Adipocyte (in vitro differentiated cells): ENCODE results near the gene IL9.
"Not testable (repeated sequence)": the region's sequence is repeated elsewhere in the genome, so short reads cannot be mapped to it uniquely, and the experiment has no call there.

Source experiments
- DNase-seq: peaks from one replicate; pipeline ENCODE4 v3.0.0-alpha.2; 2015; ENCODE audit warnings: low read depth
- H3K27me3 ChIP-seq: replicated peaks from 2 replicates; pipeline ENCODE4 v1.7.0; 2013; ENCODE audit warnings: mild to moderate bottlenecking, low read length, moderate library complexity; ENCODE audit not compliant: control insufficient read depth, insufficient read depth
- H3K36me3 ChIP-seq: 2 replicates; pipeline ENCODE4 v1.7.0; 2013; ENCODE audit warnings: low read length, mild to moderate bottlenecking, moderate library complexity; ENCODE audit not compliant: control insufficient read depth, insufficient read depth, severe bottlenecking
- H3K4me1 ChIP-seq: 2 replicates; pipeline ENCODE4 v1.7.0; 2013; ENCODE audit warnings: mild to moderate bottlenecking, low read length, moderate library complexity; ENCODE audit not compliant: control insufficient read depth, insufficient read depth
- H3K4me3 ChIP-seq: 2 replicates; pipeline ENCODE4 v1.7.0; 2013; ENCODE audit warnings: mild to moderate bottlenecking, low read length, moderate library complexity
- H3K9ac ChIP-seq: 2 replicates; pipeline ENCODE4 v1.7.0; 2013; ENCODE audit warnings: mild to moderate bottlenecking, low read length, moderate library complexity
- H3K9me3 ChIP-seq: 2 replicates; pipeline ENCODE4 v1.7.0; 2013; ENCODE audit warnings: mild to moderate bottlenecking, low read length, moderate library complexity; ENCODE audit not compliant: control insufficient read depth

The IL9 gene

DNA sequence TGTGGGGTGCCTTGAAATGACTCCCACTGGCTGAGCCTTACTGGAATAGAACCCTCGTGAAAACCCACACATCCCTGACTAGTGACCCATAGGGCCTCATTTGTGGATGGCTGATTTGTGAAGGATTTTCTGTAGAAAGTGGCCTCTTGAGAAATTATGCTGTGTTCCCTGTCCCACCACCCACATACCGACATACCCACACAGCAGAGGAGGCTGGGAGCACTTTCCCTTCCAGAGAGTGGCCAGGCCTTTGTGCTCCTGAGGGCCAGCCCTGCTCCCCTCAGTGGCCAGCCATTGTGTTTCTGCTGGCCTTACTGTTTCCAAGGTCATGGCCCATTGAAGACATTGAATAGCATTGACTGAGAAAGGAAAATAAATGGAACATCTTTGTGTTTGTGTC is 29.6 kb downstream of the IL9 start:
- no peaks in the 10 kb centered on the region for H3K36me3 ChIP-seq
- peaks cover 6% of the 10 kb centered on the region for H3K4me1 ChIP-seq
- no peak for DNase-seq
- no peak overlapping the region for H3K9ac ChIP-seq
- H3K27me3 ChIP-seq = peaks cover 37% of the 10 kb centered on the region
- no peak overlapping the region for H3K4me3 ChIP-seq
- H3K9me3 ChIP-seq = peaks cover 8% of the 10 kb centered on the region

DNA sequence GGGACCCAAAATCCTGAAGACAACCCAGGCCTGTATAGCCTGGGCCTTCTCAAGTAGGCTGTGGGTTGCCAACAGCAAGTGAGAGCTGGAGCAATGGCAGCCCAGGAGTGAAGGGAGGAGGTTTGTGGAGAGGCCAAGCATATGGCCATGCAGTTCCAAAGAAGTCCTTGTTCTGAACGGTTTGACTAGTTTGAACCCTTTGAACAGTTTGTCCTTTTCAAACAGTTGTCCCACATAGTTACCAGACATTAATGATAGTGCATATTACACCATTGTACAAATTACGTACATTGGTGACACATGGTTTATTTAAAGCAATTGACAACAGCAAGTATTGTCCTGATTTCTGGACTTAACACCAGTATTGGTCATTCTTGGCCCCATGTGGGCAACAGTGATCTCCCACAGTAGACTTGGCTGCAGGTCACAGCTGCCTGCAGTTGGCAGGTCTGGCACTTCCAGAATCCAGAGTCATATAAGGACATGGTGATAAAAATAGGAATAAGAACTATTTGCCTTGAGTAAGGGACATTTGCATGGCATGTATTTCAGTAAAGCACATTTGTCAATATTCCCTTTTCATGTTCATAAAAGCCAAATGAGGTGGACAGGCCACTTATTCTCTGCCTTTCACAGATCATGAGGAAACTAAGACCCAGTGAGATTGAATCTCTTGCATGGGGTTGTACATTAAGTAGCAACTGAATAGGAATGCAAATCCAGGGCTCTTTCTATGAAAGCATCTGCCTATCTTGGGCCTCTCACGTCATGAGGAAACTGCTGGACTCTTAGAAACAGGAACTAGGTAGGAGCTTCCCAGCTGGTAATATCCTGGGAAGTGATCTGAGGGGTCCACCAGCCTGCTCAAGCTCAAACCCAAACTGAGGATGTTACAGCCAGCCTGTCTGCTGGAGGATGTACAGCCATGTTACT is 30.9 kb downstream of the IL9 start:
- no peak overlapping the region for H3K9ac ChIP-seq
- no peaks in the 10 kb centered on the region for H3K36me3 ChIP-seq
- H3K4me1 ChIP-seq = peaks cover 6% of the 10 kb centered on the region
- peaks cover 9% of the 10 kb centered on the region for H3K9me3 ChIP-seq
- H3K4me3 ChIP-seq = no peak overlapping the region
- H3K27me3 ChIP-seq = peaks cover 29% of the 10 kb centered on the region
- no peak for DNase-seq

DNA sequence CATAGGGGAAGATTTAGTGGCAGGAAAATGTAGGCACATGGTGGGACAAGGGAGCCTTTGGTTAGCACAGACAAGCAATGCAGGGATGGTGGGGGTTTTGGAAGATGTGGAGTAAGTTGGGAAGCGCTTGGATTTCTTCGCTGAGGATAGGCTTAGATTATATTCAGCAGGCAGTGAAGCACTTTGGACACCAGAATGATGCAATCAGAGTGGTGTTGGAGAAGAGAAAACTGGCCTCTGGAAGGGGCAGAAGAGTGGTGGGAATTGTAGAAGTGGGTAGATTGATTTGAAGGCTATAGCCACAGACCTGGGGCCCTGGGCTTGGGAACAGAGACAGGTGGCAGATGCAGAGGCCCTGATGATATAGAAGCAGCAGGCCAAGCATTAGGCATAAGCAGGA is 32.9 kb downstream of the IL9 start:
- Histone ChIP-seq H3K27me3 (peaks cover 22% of the 10 kb centered on the region), H3K9me3 (peaks cover 25% of the 10 kb centered on the region), H3K9ac (no peak overlapping the region), H3K4me1 (peaks cover 6% of the 10 kb centered on the region), H3K36me3 (no peaks in the 10 kb centered on the region), H3K4me3 (no peak overlapping the region)
- no peak for DNase-seq

DNA sequence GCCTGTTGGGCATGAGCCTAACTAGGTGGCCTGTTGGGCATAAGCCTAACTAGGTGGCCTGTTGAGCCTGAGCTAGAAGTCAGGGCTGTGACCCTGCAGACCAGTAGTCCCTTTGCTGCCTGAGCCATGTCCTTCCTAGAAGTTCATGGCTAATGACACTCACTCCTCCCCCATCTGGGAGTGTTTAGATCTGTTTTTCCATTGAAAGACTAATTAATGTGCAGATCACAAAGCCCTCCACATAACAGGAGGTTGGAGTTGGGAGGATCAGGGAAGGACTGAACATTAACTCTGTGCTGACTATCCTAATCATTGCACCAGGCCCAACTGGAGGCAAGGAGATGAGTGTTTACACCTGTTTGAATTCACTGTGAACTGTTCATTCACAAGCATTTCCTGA is 33.6 kb downstream of the IL9 start:
- no peak overlapping the region for H3K4me3 ChIP-seq
- peaks cover 6% of the 10 kb centered on the region for H3K4me1 ChIP-seq
- no peak for DNase-seq
- no peak overlapping the region for H3K9ac ChIP-seq
- H3K9me3 ChIP-seq = peaks cover 25% of the 10 kb centered on the region
- peaks cover 27% of the 10 kb centered on the region for H3K27me3 ChIP-seq
- no peaks in the 10 kb centered on the region for H3K36me3 ChIP-seq

DNA sequence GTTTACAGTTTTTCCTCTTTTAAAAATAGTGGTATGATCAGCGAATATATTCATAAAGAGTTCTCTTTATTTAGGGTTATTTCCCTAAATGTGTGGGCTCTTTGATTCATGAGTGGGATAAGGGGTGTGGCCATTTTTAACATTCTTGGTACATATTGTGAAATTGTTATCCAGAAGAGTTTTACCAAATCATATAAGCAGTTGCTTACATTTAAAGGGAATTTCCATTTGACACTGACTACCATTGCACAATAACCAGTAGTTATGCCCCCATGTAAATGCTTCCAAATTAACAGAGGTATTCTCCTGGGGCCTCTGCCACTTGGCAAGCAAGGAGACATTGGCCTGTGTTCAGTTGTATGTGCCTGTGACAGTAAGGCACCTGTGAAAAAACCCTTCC is 34.0 kb downstream of the IL9 start:
- peaks cover 6% of the 10 kb centered on the region for H3K4me1 ChIP-seq
- H3K4me3 ChIP-seq = no peak overlapping the region
- no peaks in the 10 kb centered on the region for H3K36me3 ChIP-seq
- H3K9me3 ChIP-seq = peaks cover 27% of the 10 kb centered on the region
- DNase-seq = peak; percentile 3
- peaks cover 30% of the 10 kb centered on the region for H3K27me3 ChIP-seq
- no peak overlapping the region for H3K9ac ChIP-seq

DNA sequence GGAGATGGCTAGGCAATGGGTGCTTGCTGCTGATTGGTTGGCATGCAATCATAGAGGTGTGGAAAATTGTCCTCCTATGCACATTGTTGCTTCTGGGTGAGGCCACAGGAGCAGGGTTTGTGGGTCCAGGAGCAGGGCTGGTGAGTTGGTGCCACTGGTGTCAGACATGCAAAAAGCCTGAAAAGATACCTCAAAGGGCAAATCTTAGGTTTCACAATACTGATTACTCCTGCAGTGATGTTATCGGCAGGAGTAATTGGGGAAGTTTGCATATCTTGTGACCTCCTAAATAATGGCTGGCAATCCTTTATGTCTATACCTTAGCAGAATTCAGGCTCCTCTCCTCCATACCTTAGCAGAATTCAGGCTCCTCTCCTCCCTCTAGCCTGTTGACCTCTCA is 36.0 kb downstream of the IL9 start:
- peaks cover 31% of the 10 kb centered on the region for H3K9me3 ChIP-seq
- H3K36me3 ChIP-seq = no peaks in the 10 kb centered on the region
- H3K27me3 ChIP-seq = peaks cover 32% of the 10 kb centered on the region
- H3K4me1 ChIP-seq = peaks cover 6% of the 10 kb centered on the region
- H3K4me3 ChIP-seq = no peak overlapping the region
- no peak for DNase-seq
- H3K9ac ChIP-seq = no peak overlapping the region

DNA sequence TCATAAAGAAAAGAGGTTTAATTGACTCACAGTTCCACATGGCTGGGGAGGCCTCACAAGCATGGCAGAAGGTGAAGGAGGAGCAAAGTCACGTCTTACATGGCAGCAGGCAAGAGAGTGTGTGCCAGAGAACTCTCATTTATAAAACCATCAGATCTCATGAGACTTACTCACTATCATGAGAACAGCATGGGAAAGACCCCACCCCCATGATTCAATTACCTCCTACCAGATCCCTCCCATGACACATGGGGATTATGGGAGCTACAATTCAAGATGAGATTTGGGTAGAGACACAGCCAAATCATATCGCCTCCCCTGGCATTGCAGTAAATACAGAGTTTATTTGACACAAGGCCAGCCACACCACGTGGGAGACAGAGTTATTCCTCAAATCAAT is 36.5 kb downstream of the IL9 start:
- H3K9ac ChIP-seq, DNase-seq, H3K36me3 ChIP-seq, H3K4me1 ChIP-seq, H3K4me3 ChIP-seq: not testable (repeated sequence)
- H3K27me3 ChIP-seq = peaks cover 32% of the 10 kb centered on the region
- peaks cover 29% of the 10 kb centered on the region for H3K9me3 ChIP-seq

DNA sequence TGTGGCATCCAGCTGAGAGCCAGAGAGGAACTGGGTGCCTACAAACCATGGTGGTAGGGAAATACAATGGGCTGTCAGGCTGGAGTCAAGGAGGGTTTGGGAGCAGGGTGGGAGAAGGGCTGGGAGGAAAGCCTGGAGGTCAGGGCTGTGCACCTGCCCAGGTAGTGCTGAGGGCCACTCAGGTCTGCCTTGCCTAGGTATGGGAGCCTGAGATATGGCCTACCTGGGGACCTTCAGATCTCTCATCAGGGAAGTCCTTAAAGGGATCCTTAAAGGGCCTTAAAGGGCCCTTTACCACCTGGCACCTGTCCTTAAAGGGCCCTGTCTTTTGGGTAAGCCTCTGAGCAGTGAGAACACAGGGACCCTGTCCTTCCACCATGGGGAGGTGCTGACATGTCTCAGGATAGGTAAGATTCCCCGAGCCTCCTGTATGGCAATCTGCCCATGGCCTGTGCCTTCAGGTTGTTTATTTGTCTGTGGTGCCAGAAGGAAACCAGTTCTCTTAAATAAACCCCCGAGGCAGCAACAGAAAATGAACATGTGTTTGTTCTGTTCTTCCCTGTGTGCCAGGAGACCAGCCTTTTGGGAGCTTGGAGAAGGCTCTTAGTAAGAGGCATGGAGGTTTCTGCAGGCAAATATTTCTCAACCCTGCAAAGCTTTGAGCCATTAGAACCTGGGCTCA is 37.9 kb downstream of the IL9 start:
- no peak for DNase-seq
- Histone ChIP-seq H3K9ac (no peak overlapping the region), H3K27me3 (peaks cover 25% of the 10 kb centered on the region), H3K4me1 (peaks cover 6% of the 10 kb centered on the region), H3K36me3 (no peaks in the 10 kb centered on the region), H3K9me3 (peaks cover 39% of the 10 kb centered on the region), H3K4me3 (no peak overlapping the region)

DNA sequence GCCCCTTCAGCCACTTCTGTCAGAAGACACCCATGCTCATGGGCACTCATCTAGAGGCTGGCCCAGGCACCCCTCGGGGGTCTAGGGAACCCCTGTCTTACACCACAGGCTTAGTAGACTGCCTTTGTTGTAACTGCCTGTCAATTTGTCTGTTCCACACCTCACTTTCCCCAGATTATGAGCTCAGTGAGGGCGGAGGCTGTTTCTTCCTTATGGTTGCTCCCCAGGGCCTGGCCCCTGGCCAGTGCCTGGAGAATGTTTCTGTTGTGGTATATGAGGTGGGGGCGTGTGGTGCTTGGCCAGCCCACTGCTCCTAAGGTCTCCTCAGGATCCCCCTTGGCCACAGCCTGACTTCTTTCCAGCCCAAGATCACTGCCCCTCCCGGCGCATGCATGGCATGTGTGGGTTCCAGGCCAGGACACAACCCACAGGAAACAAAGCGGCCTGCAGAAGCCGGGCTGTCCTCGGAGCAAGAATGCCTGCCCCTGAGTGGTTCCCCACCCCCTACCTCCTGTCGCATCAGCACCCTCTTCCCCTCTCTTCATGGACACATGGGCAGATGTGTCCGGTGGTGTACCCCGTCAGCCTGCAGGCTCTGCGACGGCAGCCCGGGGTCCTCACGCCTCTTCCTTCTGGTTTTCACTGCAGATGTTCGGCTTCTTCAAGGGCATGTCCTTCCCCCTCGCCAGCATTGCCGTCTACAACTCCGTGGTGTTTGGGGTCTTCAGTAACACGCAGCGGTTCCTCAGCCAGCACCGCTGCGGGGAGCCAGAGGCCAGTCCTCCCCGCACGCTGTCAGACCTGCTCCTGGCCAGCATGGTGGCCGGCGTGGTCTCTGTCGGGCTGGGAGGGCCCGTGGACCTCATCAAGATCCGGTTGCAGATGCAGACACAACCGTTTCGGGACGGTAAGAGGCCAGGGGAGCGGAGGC is 43.5 kb downstream of the IL9 start:
- peaks cover 24% of the 10 kb centered on the region for H3K27me3 ChIP-seq
- H3K4me1 ChIP-seq = no peaks in the 10 kb centered on the region
- H3K36me3 ChIP-seq = no peaks in the 10 kb centered on the region
- H3K9me3 ChIP-seq = peaks cover 22% of the 10 kb centered on the region
- no peak overlapping the region for H3K4me3 ChIP-seq
- DNase-seq = no peak
- no peak overlapping the region for H3K9ac ChIP-seq

DNA sequence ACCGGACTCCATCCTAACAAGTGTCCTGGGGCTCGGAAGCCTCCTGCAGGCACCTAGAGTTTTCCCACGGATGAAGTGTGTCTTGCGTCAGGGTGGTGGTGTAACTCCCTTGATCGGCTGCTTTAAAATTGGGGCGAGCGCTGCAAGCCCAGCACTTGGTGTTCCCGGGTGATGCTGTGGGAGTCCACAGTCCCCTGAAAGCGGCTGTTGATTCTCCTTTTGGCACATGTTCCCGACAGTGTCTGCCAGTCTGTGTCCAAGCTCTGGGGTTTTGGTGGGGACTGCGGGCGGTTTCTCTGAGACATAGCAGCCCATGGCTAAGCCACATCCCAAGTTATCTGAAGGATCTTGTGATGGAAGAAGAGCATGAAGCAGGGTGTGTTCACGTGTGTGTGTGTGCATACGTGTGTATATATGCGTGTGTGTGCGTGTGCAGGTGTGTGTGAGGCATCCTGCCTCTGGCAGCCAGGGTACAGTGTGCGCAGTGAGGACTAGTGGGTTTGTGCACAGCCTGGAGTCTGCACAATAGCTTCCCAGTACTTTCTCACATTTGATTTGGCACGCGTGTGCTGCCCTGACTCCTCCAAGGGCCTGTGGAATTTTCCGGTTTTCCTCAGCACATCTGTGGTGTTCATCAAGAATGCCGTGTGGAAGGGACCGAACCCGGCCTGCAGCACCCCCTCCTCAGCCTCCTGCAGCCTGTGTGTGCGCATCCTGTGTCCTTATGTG is 44.3 kb downstream of the IL9 start:
- no peak for DNase-seq
- peaks cover 16% of the 10 kb centered on the region for H3K9me3 ChIP-seq

More for the DNA sequence above, 44.3 kb downstream of the IL9 start:
- peaks cover 27% of the 10 kb centered on the region for H3K27me3 ChIP-seq
- H3K4me1 ChIP-seq = no peaks in the 10 kb centered on the region
- H3K9ac ChIP-seq = no peak overlapping the region
- no peak overlapping the region for H3K4me3 ChIP-seq
- H3K36me3 ChIP-seq = no peaks in the 10 kb centered on the region
